ENCODE data around the gene CACNA1A.
"Not testable (repeated sequence)": the region's sequence is repeated elsewhere in the genome, so short reads cannot be mapped to it uniquely, and the experiment has no call there.

CACNA1A gene

GRCh38 chr19:13420780-13421179, 85.5 kb downstream of the CACNA1A start:
- no peak for DNase-seq

DNA sequence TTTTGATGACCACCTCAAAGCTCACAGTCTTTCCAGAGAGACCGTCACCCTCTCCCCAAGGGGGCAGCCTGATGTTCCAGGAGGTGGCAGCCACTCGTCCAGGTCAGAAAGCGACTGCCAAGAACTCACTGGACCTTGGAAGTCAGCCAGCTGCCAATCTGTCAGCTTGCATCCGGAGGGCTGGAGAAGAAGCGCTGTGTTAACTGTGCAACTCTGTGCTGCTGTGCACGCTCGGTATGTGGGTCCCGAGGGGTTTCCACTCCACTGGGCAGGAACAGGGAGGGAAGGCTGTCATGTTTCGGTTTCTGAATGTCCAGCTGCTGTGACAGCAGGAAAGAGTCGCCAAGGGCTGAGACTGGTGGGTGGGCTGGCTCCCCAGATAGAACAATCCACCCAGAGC, 89.2 kb downstream of the CACNA1A start:
- no peak for DNase-seq

DNA sequence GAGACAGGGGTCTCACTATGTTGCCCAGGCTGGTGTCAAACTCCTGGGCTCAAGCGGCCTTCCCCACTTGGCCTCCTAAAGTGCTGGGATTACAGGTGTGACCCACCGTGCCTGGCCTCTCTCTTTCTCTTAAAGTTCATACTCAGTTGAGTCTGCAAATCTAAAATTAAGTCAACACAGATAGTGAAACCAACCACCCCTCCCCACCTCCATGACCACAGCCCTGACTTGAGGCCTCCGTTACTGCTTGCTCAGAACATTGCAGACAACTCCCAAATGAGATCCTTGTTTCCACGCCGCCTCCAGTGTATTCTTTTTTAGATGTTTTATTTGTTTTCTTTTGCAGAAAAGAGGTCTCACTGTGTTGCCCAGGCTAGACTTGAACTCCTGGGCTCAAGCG, 94.4 kb downstream of the CACNA1A start:
- DNase-seq, result no peak

GRCh38 chr19:13410946-13411345, 95.3 kb downstream of the CACNA1A start:
- DNase-seq, result no peak

- no peak for DNase-seq
These were observed 97.3 kb downstream of the CACNA1A start for GRCh38 chr19:13408889-13409518.

- DNase-seq, result no peak
These were observed 102.0 kb downstream of the CACNA1A start for GRCh38 chr19:13404236-13404635.

- DNase-seq, result peak; percentile 39
These were observed 104.9 kb downstream of the CACNA1A start for GRCh38 chr19:13401388-13401787.

- no peak for DNase-seq
These were observed 106.0 kb downstream of the CACNA1A start for GRCh38 chr19:13400296-13400695.

DNA sequence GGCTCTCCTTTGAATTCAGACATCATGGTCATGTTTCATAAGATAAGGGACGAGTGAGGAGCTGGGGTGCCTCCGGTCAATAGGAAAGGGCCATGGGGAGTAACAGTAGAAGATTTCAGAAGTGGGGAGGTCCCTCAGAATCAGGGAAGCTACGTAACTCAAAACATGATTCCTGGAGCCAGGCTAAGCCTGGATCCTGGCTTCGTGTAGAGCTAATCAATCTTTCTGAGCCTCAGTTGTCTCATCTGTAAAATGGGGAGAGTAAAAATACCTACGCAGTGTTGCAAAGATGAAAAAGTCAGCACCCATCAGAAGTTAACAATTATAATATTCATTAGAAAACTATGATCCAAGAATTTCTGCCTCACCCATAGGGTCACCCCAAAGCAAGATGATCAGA, 106.5 kb downstream of the CACNA1A start:
- no peak for DNase-seq

- peak; percentile 25 for DNase-seq
These were observed 107.2 kb downstream of the CACNA1A start for GRCh38 chr19:13398780-13399726.

DNA sequence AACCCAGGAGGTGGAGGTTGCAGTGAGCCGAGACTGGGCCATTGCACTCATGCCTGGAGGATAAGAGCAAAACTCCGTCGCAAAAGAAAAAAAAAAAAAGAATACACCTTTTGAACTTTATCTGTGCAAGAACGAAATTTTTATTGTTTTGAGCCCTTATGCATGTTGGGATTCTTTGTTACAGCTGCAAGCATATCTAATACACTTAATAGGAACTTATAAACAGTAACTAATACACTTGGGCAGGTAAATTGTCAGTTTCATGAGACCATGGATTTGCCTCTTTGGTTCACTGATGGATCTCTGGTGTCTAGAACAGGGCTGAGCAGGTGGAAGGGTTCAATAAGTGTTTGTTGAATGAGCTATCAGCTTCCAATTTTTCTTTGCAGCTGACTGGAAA, 108.1 kb downstream of the CACNA1A start:
- no peak for DNase-seq

GRCh38 chr19:13396250-13397080, 109.8 kb downstream of the CACNA1A start:
- DNase-seq, result peak; percentile 68

DNA sequence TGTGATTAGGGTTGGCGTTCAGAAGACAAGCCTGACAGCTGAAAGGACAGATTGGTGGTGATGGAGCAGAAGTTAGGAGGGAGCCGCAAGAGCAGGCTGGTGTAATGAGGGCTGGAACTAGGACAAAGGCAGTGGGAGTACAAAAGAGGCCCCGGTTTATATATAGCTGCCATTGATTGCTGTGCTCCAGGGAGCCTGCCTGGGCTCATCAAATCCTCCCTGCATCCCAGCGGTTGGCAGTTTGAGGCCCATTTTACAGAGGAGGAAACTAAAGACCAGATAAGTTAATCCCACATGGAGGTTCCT, 123.7 kb downstream of the CACNA1A start:
- no peak for DNase-seq

GRCh38 chr19:13381827-13382632, 124.2 kb downstream of the CACNA1A start:
- DNase-seq, result no peak

DNA sequence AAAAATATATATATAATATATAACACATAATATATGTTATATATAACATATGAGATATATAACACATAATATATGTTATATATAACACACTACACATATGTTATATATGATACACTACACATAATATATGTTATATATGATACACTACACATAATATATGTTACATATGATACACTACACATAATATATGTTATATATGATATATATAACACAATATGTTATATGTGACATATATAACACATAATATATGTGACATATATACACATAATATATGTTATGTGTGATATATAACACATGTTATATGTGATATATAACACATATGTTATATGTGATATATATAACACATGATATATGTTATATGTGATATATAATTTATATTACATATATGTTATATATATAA, 129.7 kb downstream of the CACNA1A start:
- no peak for DNase-seq

DNA sequence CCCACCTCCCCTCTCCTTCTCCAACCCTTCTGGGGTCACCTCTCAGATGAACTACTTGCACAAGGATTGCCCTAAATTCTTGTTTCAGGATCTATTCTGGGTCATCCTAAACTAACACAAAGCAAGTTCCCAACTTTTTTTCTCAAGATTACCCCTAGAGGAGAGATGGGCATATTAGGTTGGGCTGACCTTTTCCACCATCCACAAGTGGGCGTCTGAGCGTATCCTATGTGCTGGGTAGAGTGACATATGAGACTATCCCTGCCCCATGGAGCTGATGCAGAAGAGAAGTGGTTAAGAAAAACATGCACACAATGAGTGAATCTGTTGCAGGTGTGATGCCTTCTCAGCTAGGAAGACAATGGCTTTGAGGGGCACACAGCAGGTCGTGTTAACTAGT, 132.7 kb downstream of the CACNA1A start:
- no peak for DNase-seq

- DNase-seq, result no peak
These were observed 135.3 kb downstream of the CACNA1A start for GRCh38 chr19:13370948-13371347.

DNA sequence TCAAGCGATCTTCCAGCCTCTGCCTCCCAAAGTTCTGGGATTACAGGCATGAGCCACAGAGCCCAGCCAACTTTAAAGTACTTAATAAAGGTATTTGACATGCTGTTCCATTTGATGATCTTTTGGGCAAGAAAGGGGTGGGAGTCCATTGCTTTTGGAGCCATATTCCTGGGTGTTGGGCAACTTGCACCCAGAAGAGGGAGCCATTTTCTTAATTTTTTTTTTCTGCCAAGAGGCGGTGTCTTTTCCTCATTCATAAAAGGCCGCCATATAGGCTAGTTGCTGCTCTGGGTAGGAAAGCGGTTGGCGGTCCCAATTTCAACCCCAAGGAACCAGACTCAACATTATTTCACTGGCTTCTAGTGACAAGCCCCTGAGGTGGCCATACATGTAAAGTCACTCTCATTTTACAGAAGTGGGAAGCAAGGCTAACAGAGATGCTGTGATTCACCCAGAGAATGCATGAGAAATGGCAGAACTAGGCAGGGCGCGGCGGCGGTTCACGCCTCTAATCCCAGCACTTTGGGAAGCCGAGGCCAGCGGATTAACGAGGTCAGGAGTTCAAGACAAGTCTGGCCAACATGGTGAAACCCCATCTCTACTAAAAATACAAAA, 139.6 kb downstream of the CACNA1A start:
- peak; percentile 7 for DNase-seq

DNA sequence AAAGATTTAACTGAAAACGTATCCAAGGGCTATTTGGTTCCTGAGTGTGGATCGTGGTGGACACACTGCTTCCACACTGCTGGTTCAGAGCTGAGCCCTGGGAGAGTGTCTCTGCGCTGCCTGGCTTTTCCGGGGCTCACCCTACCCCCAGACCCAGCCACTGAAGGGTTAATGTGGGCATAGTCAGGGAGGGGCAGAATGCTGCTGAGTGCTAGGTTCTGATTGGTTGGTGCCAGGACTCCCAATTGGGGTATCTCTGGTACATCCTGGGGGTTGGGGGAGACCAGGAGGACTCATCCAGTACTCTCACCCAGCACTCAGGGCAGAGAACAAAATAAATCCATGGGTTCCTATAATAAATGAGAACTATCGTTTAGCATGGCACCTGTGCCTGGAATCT, 142.3 kb downstream of the CACNA1A start:
- DNase-seq, result no peak

- DNase-seq, result no peak
These were observed 143.0 kb downstream of the CACNA1A start for GRCh38 chr19:13363245-13363644.

GRCh38 chr19:13362668-13363067, 143.6 kb downstream of the CACNA1A start:
- DNase-seq, result no peak

DNA sequence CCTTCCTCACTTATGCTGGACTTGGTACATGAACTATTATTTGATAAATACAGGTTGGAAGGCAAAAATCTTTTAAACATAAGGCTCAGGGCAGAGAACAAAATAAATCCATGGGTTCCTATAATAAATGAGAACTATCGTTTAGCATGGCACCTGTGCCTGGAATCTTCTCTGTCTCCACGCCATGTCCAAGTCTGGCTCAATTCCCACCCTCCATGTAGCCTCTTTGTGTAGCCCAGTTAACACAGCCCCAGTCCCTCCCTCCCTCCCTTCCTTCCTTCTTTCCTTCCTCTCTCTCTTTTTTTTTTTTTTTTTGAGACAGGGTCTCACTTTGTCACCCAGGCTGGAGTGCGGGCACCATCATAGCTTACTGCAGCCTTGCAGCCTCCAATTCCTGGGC, 144.6 kb downstream of the CACNA1A start:
- not testable (repeated sequence) for DNase-seq

Data from suppressor macrophage treated with lipopolysaccharide for 4 hours (primary cell).